Tibial nerve (tissue), 3 donors: ENCODE measurements around the gene KATNAL1.

ENCODE experiments used
- POLR2A ChIP-seq, 2 donors: fragments of 450-650 bp; IDR thresholded peaks; one replicate each; pipeline ENCODE4 v1.6.1; 2017; ENCODE audit warnings: antibody characterized with exemption in 2 of 2, mild to moderate bottlenecking in 2 of 2, moderate library complexity in 2 of 2
- TF ChIP-seq, protein P1 (sequence below), 5 experiments: fragments of 200-600 bp in 3 of 5; fragments of 450-650 bp in 2 of 5; sonication (generic) in 3 of 5; IDR thresholded peaks; one replicate each; pipeline ENCODE4 v1.5.1; 2016 to 2019; ENCODE audit warnings: antibody characterized with exemption in 5 of 5, mild to moderate bottlenecking in 3 of 5, moderate library complexity in 2 of 5

DNA sequence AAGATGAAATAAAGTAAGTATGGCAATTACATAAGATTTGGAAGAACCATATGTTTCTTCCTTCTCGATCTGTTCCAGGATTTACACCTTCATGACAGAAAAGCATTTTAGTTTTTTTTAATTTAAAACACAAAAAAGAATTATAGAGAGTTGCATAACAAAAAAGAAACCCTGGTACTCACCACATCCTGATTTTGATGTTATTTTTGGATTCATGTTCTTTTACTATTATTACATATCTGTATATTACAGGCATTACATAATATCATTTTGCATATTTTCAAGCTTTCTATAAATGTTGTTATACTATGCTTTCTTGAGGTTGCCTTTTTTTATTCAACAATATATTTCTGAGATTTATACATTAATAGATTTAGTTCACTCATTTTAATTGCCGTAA is 6.7 kb upstream of the KATNAL1 start:
- TF ChIP-seq, protein P1, sequence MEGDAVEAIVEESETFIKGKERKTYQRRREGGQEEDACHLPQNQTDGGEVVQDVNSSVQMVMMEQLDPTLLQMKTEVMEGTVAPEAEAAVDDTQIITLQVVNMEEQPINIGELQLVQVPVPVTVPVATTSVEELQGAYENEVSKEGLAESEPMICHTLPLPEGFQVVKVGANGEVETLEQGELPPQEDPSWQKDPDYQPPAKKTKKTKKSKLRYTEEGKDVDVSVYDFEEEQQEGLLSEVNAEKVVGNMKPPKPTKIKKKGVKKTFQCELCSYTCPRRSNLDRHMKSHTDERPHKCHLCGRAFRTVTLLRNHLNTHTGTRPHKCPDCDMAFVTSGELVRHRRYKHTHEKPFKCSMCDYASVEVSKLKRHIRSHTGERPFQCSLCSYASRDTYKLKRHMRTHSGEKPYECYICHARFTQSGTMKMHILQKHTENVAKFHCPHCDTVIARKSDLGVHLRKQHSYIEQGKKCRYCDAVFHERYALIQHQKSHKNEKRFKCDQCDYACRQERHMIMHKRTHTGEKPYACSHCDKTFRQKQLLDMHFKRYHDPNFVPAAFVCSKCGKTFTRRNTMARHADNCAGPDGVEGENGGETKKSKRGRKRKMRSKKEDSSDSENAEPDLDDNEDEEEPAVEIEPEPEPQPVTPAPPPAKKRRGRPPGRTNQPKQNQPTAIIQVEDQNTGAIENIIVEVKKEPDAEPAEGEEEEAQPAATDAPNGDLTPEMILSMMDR (IDR thresholded peaks at IDR 0.05): no peak
- no peak for TF ChIP-seq POLR2A (IDR thresholded peaks at IDR 0.05)
